Measurements from ENCODE around the gene JPT2.

JPT2 gene

DNA sequence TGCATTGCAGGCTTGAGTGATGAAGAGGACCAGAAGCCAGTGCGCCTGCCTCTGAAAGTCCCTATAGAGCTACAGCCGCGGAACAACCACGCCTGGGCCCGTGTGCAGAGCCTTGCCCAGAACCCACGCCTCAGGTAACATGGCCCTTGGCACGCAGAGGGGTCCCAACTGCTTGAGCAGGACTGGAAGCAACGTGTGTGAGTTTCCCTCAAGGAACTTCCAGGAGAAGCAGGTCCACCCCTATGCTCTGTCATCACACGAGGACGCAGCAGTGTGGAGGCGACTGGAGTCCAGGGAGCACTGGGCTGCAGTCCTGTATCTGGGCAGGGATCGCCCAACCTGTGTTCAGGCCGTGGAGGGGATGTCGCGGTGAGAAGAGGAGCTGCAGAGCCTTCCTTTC, 25.1 kb upstream of the JPT2 start:
- no peak for DNase-seq (ENCODE audit: low spot score)

GRCh38 chr16:1654505-1655268, 23.4 kb upstream of the JPT2 start:
- DNase-seq (ENCODE audit: low spot score): no peak

DNA sequence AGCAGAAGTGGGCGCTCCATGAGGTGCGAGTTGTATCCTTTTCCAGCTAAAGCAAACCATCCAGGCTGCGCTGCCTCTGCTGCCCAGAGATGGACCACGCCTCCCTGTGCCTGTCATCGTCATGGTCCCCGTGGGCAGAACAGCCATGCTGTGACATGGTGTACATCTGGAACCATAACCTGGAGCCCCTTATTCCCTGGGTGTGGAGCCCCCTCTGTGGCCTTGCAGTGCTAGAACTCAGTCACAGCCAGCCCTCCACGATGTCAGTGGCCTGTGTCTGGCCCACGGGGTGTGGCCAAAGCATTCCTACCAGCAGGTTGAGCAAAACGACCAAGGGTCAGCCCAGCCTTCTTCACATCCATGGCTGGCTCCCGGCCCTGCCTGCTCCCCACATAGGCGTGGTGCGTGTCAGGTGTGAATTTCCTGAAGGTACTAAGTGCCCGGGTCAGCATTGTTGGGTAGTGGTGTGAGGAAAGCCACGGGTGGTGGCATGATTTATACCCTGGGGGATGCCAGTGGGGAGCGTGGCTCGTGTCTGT, 22.7 kb upstream of the JPT2 start:
- DNase-seq (ENCODE audit: low spot score): no peak

DNA sequence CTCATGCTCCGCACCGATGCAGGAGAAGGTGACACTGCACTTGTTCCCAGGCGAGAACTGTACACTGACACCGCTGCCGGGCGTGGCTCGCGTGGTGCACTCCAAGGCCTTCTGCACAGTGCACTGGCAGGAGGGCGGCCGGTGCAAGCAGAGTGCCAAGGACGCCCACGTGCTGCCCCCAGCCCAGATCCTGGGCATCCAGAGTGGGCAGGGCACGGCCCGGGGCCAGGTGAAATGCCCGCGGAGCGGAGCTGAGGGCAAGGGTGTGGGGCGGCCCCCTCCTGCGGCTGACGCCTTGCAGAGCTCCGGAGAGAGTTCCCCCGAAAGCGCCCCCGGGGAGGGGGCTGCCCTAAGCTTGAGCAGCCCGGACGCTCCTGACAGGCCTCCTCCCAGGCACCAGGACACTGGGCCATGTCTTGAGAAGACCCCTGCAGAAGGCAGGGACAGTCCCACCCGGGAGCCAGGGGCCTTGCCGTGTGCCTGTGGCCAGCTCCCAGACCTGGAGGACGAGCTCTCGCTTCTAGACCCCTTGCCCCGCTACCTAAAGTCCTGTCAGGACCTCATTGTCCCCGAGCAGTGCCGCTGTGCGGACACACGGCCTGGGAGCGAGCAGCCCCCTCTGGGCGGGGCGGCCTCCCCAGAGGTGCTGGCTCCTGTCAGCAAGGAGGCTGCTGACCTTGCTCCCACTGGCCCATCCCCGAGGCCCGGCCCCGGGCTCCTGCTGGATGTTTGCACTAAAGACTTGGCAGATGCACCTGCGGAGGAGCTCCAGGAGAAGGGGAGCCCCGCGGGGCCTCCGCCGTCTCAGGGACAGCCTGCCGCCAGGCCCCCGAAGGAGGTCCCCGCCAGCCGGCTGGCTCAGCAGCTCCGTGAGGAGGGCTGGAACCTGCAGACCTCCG, 21.9 kb upstream of the JPT2 start:
- DNase-seq (ENCODE audit: low spot score): no peak

- DNase-seq (ENCODE audit: low spot score): no peak
Observed at GRCh38 chr16:1656808-1657617, 21.1 kb upstream of the JPT2 start.

DNA sequence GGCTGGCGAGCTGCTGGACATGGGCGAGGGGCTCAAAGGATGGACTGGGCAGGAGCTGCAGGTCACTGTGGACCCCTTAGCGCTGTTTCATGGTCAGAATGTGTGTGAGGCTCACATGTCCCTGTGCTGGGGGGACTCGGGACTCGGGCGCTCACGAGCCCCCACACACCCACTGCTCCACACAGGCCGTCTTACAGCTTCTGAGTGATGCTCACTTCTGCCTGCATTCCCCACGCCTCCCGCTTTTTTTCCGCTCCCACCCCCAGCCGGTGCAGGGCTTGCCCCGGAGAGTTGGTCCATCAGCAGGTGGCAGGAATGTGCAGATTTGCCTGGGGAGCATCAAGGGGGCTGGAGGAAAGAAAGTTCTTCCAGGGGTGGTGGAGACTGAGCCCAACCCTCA, 20.2 kb upstream of the JPT2 start:
- DNase-seq (ENCODE audit: low spot score): no peak

DNA sequence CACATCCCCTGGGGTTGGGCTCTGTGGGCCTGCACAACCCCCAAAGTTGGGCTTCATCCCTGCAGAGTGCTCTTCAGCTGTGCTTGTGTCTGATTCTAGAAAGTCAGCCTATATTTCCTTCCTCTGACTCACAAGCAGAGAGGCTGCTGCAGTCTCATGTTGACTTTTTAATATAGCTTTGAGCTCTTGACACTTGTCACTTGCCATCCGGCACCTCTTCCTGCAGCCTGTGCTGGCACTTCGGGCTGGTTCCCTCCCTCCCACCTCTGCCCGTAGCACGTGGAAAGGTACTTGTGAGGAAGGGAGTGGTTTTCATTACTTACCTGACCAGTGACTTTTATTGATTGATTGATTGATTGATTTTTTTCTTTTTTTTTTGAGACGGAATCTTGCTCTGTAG, 19.0 kb upstream of the JPT2 start:
- no peak for DNase-seq (ENCODE audit: low spot score)

- DNase-seq (ENCODE audit: low spot score): no peak
Observed at GRCh38 chr16:1661826-1662225, 16.3 kb upstream of the JPT2 start.

DNA sequence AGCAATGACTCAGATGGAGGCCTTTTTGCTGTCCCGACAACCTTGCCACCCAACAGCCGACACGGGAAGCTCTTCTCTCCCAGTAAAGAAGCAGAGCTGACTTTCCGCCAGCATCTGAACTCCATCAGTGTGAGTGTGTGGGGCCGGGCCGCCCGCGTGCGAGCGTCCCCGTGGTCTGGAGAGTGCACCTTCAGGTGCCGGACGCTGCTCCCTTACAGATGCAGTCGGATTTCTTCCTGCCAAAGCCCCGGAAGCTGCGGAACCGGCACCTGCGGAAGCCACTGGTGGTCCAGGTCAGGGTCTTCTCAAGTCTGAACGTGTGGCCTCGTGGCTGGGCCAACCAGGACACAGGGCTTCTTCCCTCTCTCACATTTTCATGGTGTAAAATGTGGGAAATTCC, 15.5 kb upstream of the JPT2 start:
- DNase-seq (ENCODE audit: low spot score): no peak

- no peak for DNase-seq (ENCODE audit: low spot score)
Observed at GRCh38 chr16:1665829-1666228, 12.2 kb upstream of the JPT2 start.

DNA sequence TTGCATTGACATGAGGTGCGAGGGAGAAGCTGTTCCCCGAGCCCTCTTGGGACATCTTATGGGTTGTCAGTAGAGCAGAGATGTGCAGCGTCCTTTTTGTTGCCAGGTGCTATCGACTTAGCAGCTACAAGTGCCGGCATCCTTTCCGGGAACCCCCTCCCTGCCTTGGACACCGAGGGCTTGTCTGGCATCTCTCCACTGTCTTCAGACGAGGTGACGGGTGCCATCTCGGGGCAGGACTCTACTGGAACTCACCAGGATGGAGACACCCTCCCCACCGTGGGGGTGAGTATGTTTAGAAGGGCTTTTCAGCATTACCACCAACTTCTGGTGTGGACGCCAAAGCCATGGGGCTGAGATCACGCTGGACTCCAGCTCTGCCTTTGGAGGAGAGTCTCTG, 11.8 kb upstream of the JPT2 start:
- no peak for DNase-seq (ENCODE audit: low spot score)

- DNase-seq (ENCODE audit: low spot score): no peak
Observed at GRCh38 chr16:1667271-1667670, 10.8 kb upstream of the JPT2 start.

- DNase-seq (ENCODE audit: low spot score): no peak
Observed at GRCh38 chr16:1667916-1668315, 10.2 kb upstream of the JPT2 start.

GRCh38 chr16:1668612-1669319, 9.3 kb upstream of the JPT2 start:
- no peak for DNase-seq (ENCODE audit: low spot score)

DNA sequence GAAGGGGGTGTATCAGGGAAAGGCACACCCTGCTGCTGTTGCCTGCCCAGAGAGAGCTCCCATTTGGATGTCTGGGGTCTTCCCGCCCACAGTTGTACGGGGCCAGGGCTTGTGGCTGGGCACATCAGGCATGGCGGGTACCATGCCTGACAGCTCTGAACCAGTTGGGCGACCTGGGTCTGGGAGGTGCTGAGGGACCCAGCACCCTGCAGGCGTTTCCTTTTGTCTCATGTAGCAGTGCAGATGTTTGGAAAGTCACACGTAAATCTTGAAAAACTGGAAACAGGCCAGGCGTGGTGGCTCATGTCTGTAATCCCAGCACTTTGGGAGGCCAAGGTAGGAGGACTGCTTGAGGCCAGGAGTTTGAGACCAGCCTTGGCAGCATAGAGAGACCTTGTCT, 8.4 kb upstream of the JPT2 start:
- no peak for DNase-seq (ENCODE audit: low spot score)

- DNase-seq (ENCODE audit: low spot score): no peak
Observed at GRCh38 chr16:1670371-1670770, 7.7 kb upstream of the JPT2 start.

GRCh38 chr16:1670866-1671265, 7.2 kb upstream of the JPT2 start:
- DNase-seq (ENCODE audit: low spot score): no peak

DNA sequence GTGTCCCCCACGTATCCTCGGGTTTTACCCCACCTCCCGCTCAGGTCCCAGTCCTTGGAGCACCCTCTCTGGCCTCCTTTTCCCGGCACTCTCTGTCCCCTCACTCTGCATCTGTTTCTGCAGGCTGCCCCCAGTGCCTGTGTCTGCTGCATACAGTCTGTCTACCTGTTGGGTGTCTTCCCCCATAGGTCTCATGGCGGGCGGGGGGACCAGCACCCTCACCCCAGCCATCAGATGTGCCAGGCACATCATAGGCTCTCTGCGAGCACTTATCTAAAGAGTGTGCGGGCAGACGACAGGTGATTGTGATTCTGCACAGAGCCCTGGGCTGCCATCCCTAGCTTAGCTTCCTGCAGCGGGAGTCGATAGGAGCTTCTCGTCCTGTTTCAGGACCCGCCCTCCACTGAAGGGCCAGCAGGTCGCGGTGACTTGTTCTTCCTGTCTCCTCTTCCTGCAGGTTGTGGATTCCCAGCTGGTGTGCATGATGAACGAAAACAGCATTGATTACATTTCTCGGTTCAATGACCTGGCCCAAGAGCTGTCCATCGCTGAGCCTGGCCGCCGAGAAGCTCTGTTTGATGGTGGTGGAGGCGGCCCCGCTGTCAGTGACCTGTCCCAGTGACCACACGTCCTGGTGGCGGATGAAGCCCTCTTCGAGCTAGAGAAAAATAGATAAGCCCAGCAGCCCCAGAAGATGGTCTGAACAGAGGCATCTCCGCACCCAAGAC, 4.5 kb upstream of the JPT2 start:
- DNase-seq (ENCODE audit: low spot score): no peak

DNA sequence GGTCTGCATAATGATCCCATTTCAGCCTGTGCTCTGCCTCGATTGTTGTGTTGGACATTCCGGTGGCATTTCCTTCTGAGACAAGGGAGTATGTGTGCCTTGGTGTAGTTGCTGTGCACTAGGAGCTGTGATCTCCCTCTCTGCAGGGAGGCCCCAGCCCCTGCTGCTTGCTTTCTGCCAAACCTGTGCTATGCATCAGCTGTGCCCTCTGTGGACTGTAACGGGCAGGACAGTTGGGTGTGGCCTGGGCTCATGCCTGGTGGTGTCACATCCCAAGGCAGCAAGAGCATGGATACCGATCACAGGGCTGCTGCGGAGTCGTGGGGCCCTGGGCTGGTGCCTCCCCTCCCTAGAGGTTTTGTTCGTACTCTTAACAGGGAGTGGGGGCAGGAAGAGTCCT, 3.8 kb upstream of the JPT2 start:
- no peak for DNase-seq (ENCODE audit: low spot score)

DNA sequence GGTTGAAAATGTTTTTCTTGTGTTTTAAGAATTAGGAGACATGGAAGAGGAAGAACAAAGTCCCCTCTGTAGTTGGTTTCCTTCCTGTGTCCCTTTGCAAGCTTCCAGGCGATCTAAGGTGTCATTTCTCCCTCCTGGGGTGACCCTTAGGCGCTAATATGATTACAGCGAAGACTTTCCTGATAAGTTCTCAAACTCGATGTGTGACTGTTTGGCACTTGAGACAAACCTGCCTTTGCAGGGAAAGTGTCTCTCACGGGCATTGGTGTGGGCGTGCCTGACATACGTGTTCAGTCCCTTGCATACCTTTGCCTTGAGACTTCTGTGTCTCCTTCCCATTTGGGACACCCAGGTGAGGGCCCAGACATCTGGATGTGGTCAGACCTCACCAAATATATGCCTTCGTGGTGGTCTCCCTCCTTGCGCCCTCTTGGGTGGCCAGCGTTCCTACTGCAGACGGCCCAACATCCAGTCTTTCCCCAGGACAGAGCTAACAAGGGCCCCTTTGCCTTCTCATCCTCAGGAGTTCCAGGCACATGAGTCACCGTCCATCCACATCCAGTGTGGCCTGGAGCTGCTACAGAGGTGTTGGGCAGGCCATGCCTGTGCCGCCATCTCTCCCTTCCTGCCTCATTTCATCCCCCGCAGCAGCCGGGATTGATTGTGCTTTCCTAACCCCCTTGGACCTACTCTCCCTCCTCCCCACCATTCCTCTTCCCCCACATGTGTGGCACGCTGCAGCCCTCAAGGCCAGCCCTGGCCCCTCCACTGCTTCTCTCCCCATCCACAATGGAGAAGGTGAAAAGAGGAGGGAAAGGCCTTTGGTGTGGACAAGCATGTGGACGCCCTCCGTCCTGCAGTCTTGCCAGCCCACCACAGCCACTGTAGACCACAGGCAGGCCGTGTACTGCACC, 3.1 kb upstream of the JPT2 start:
- DNase-seq (ENCODE audit: low spot score): peak; percentile 47

All from SW480 (cell line).